ENCODE results near the gene ARRDC4.

ARRDC4 gene

DNA sequence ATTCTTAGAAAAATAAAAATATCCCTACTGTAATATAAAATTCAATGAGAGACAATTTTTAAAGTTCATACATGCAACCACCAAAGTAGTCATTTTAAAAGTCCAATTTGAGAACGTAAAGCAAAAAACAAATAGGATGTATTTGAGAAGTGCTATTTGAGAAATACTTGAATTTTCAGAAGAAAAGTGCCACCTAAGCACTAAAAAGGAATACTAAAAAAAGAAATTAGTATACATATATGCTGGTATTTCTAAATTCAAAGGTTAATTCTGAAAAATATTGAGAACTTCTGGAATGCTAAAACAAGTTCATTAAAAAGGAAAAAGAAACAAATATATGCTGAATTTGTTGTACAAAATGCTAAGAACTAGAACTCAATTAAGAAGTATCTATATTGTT is 29.2 kb upstream of the ARRDC4 start:
- no peak for DNase-seq (ENCODE audit: low read depth)
- TF ChIP-seq, protein P1, sequence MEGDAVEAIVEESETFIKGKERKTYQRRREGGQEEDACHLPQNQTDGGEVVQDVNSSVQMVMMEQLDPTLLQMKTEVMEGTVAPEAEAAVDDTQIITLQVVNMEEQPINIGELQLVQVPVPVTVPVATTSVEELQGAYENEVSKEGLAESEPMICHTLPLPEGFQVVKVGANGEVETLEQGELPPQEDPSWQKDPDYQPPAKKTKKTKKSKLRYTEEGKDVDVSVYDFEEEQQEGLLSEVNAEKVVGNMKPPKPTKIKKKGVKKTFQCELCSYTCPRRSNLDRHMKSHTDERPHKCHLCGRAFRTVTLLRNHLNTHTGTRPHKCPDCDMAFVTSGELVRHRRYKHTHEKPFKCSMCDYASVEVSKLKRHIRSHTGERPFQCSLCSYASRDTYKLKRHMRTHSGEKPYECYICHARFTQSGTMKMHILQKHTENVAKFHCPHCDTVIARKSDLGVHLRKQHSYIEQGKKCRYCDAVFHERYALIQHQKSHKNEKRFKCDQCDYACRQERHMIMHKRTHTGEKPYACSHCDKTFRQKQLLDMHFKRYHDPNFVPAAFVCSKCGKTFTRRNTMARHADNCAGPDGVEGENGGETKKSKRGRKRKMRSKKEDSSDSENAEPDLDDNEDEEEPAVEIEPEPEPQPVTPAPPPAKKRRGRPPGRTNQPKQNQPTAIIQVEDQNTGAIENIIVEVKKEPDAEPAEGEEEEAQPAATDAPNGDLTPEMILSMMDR (conservative IDR thresholded peaks at IDR 0.05; ENCODE audit: low read length), result no peak
- H3K4me3 ChIP-seq (ENCODE audit: low read length), result no peak overlapping the region

DNA sequence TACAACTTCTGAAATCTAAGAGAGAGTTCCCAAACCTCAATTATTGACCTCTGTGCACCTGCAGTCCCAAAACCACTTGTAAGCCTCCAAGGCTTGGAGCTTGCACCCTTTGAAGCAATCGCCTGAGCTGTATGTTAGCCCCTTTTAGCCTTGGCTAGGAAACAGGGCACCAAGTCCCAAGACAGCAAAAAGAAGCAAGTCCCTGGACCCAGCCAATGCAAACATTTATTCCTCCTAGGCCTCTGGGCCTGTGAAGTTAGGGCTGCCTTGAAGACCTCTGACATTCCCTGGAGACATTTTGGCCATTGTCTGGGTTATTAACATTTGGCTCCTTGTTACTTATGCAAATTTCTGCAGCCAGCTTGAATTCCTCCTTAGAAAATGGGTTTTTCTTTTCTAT is 26.9 kb upstream of the ARRDC4 start:
- no peak for DNase-seq (ENCODE audit: low read depth)
- TF ChIP-seq, protein P1 (conservative IDR thresholded peaks at IDR 0.05; ENCODE audit: low read length), result no peak
- no peak overlapping the region for H3K4me3 ChIP-seq (ENCODE audit: low read length)

DNA sequence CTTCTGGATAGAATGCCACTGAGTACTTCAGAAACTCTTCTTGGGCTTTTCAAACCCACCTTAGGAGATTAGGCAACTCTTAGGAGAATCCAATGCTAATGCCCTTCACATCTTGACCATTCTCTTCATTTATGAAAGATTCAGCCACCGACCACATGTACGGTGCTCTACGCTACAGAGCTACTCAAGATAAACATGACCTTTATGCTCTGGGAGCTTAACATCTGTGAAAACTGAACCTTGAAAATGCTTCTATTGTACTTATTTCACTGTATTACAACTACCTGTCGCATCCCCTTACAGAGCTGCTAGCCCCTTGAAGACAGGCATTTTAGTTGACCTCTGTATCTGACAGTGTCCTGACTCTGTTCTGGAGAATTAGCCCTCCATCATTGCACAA is 19.5 kb upstream of the ARRDC4 start:
- DNase-seq (ENCODE audit: low read depth), result no peak
- TF ChIP-seq, protein P1 (conservative IDR thresholded peaks at IDR 0.05; ENCODE audit: low read length), result no peak
- H3K4me3 ChIP-seq (ENCODE audit: low read length), result no peak overlapping the region

DNA sequence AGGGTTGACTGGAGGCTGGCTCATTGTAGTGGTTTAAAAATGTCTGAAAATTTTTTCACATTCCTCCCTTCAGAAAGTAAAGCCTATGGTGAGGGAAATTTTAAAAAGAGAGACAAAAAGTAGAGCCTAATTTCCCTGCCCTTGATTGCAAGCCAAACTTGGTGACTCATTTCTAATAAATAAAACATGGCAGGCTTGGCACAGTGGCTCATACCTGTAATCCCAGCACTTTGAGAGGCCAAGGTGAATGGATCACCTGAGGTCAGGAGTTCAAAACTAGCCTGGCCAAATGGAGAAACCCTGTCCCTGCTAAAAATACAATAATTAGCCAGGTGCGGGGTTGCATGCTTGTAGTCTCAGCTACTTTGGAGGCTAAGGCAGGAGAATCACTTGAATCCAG is 18.9 kb upstream of the ARRDC4 start:
- no peak for DNase-seq (ENCODE audit: low read depth)
- H3K4me3 ChIP-seq (ENCODE audit: low read length), result no peak overlapping the region
- TF ChIP-seq, protein P1 (conservative IDR thresholded peaks at IDR 0.05; ENCODE audit: low read length), result no peak

DNA sequence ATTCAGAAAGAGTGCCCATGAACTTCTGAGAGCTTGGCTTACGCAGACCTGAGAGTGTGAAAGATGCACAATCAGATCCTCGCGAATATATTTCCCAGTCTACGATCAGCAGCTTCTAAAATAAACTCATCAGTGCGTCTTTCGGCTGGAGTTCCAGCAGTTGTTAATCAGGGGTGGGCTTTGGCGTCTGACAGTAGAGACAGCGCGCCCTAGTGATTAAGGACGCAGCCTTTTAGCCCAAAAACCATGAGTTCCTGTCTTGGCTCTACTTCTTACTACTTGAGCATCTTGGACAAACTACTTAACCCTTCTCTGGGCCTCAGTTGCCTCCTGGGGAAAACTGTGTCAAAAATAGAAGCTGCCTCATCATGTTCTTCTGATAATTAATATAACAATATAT is 15.8 kb upstream of the ARRDC4 start:
- no peak for DNase-seq (ENCODE audit: low read depth)
- H3K4me3 ChIP-seq (ENCODE audit: low read length), result no peak overlapping the region
- TF ChIP-seq, protein P1 (conservative IDR thresholded peaks at IDR 0.05; ENCODE audit: low read length), result no peak

DNA sequence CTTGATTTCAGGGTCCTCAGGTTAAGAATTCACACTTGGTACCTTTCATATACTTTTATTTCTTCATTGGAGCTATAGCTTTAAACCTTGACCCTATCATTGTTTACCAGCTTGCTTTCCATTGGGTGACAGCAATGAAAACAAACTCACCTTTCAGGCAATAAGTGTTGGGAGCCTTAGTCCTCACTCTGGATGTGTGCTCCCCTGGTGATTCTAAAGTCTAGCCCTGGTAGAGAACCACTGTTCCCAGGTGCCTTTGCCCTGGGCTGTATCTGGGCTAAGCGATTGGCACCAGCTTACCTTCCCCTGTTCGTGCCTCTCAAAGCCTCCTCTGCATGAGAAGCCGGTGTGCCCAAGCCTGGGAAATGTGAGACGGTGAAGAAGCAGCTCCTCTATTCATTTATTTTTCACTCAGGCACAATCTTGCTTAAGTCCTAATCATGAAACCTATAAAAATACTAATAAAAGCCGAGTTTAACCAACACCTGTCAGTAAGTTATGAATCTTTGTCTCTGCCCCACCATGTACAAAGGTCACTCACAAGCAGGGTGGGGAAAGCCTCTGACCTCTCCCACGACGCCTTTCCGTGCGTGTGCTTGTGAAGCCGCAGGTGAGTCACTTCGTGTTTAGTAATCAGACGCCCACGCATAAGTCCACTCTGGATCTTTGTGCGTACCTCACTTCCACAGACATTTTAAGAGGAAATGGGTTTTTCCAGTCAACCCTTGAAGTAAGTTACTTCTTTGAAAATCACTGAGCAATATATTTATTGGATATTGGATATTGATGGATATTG is 12.8 kb upstream of the ARRDC4 start:
- no peak overlapping the region for H3K4me3 ChIP-seq (ENCODE audit: low read length)
- TF ChIP-seq, protein P1 (conservative IDR thresholded peaks at IDR 0.05; ENCODE audit: low read length), result no peak
- DNase-seq (ENCODE audit: low read depth), result no peak

DNA sequence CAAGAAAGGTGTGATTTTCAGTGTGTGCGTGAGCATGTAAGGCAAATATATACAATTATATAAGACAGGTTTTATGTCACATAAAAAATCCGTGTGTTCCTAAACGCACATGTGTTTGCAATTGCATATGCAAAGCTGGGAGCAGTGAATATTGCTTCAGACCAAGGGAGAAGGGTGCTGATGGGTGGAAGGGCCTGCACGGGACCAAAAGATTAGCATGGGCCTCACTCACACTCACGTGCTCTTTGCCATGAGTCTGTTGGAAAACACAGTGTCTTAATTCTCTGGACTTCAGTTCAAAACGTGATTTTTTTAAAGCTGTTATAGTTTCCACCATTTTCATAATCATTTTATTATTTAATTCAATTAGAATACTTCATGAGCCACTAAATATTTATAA is 7.2 kb upstream of the ARRDC4 start:
- DNase-seq (ENCODE audit: low read depth), result no peak
- H3K4me3 ChIP-seq (ENCODE audit: low read length), result no peak overlapping the region
- TF ChIP-seq, protein P1 (conservative IDR thresholded peaks at IDR 0.05; ENCODE audit: low read length), result no peak
